ENCODE measurements around the gene PBX4. TPM values are rescaled to one million over a fixed set of nuclear protein-coding genes. Genes with fewer than 3 reads are reported as not detected.

The PBX4 gene
- total and polyA plus RNA-seq, 2 experiments from 2014 or later: 3.2 to 4.3 TPM

DNA sequence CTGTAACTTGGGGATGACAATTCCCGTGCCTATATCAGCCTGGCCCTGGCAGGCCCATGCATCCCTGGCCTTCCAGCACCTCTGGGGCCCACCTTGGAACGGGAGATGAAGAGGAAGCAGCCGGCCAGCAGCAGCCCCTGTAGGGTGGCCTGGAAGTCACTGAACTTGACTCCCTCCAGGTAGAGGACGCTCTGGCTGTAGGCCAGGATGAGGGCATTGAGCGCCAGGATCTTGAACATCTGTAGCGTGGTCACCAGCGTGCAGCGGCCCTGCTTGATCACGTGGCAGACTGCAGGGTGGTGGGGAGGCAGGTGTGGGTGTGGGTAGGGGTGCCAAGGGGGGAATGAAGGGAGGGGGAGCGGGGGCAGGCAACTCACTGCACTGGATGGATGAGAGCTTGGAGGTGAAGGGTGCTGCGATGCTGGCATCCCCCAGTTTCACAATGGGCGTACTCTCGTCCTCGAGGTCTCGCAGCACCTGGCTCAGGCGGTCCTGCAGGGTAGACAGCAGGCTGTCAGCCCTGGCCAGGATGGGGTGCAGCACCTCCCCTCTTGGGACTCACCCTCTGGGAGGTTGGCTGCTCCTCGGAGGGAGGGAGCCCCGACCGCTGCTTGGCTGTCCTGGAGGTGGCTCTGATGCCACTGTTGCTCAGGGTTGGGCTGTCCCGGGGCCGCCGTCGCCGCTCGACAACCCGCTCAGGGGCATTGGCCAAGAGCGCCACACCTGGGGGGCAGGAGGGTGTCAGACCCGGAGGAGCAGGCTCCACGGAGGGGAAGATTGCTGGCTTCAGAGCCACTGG lies 28.7 kb upstream of the PBX4 start:
- WGBS (ENCODE audit: low lambda C conversion rate, missing lambda C conversion rate): 96% methylated on average over 22 of the region's 29 CpGs
- Histone ChIP-seq H3K4me3 (no peak overlapping the region), H3K4me2 (no peak overlapping the region), H3K9me2 (replicated peaks; ENCODE audit: insufficient read depth) (no peaks in the 10 kb centered on the region), H3K27ac (no peak overlapping the region), H3K36me3 (replicated peaks; ENCODE audit: insufficient read depth, low read depth) (no peaks in the 10 kb centered on the region), H3K4me1 (ENCODE audit: insufficient read depth) (peaks cover 4% of the 10 kb centered on the region), H2AFZ (no peak overlapping the region), H3K79me2 (no peaks in the 10 kb centered on the region), H3K27me3 (no peaks in the 10 kb centered on the region), H3K9me3 (ENCODE audit: low read depth) (no peaks in the 10 kb centered on the region), H4K20me1 (ENCODE audit: insufficient read depth, poor library complexity, severe bottlenecking) (no peaks in the 10 kb centered on the region)
- no peak for DNase-seq (ENCODE audit: low spot score)
- no peak for TF ChIP-seq EZH2phosphoT487 (IDR thresholded peaks at IDR 0.05; ENCODE audit: low read depth, severe bottlenecking, unreplicated experiment)
- TF ChIP-seq, protein P1, sequence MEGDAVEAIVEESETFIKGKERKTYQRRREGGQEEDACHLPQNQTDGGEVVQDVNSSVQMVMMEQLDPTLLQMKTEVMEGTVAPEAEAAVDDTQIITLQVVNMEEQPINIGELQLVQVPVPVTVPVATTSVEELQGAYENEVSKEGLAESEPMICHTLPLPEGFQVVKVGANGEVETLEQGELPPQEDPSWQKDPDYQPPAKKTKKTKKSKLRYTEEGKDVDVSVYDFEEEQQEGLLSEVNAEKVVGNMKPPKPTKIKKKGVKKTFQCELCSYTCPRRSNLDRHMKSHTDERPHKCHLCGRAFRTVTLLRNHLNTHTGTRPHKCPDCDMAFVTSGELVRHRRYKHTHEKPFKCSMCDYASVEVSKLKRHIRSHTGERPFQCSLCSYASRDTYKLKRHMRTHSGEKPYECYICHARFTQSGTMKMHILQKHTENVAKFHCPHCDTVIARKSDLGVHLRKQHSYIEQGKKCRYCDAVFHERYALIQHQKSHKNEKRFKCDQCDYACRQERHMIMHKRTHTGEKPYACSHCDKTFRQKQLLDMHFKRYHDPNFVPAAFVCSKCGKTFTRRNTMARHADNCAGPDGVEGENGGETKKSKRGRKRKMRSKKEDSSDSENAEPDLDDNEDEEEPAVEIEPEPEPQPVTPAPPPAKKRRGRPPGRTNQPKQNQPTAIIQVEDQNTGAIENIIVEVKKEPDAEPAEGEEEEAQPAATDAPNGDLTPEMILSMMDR (IDR thresholded peaks at IDR 0.05; ENCODE audit: poor library complexity): no peak
- no peak for TF ChIP-seq EZH2 (IDR thresholded peaks at IDR 0.05; ENCODE audit: borderline replicate concordance)

- no peak overlapping the region for H2AFZ ChIP-seq
- H3K36me3 ChIP-seq (replicated peaks; ENCODE audit: insufficient read depth, low read depth): no peaks in the 10 kb centered on the region
- WGBS (ENCODE audit: low lambda C conversion rate, missing lambda C conversion rate): 93% methylated on average over 12 of the region's 17 CpGs
- DNase-seq (ENCODE audit: low spot score): no peak
- no peak overlapping the region for H3K27ac ChIP-seq
- H3K4me2 ChIP-seq: no peak overlapping the region
- peaks cover 4% of the 10 kb centered on the region for H3K4me1 ChIP-seq (ENCODE audit: insufficient read depth)
- H3K9me3 ChIP-seq (ENCODE audit: low read depth): no peaks in the 10 kb centered on the region
- no peak for TF ChIP-seq EZH2phosphoT487 (IDR thresholded peaks at IDR 0.05; ENCODE audit: low read depth, severe bottlenecking, unreplicated experiment)
- TF ChIP-seq, protein P1 (IDR thresholded peaks at IDR 0.05; ENCODE audit: poor library complexity): no peak
- no peak for TF ChIP-seq EZH2 (IDR thresholded peaks at IDR 0.05; ENCODE audit: borderline replicate concordance)
- no peak overlapping the region for H3K4me3 ChIP-seq
- no peaks in the 10 kb centered on the region for H3K79me2 ChIP-seq
- H4K20me1 ChIP-seq (ENCODE audit: insufficient read depth, poor library complexity, severe bottlenecking): no peaks in the 10 kb centered on the region
- H3K9me2 ChIP-seq (replicated peaks; ENCODE audit: insufficient read depth): no peaks in the 10 kb centered on the region
- H3K27me3 ChIP-seq: no peaks in the 10 kb centered on the region
These were observed 26.9 kb upstream of the PBX4 start for GRCh38 chr19:19645233-19645870.

GRCh38 chr19:19644054-19644388 lies 25.5 kb upstream of the PBX4 start:
- Histone ChIP-seq H3K36me3 (replicated peaks; ENCODE audit: insufficient read depth, low read depth) (no peaks in the 10 kb centered on the region), H3K27ac (peak overlapping the region; percentile 96), H3K9me3 (ENCODE audit: low read depth) (no peaks in the 10 kb centered on the region), H3K79me2 (no peaks in the 10 kb centered on the region), H3K4me3 (no peak overlapping the region), H3K4me2 (peak overlapping the region; percentile 100), H2AFZ (no peak overlapping the region), H3K4me1 (ENCODE audit: insufficient read depth) (peaks cover 4% of the 10 kb centered on the region), H4K20me1 (ENCODE audit: insufficient read depth, poor library complexity, severe bottlenecking) (no peaks in the 10 kb centered on the region), H3K9me2 (replicated peaks; ENCODE audit: insufficient read depth) (no peaks in the 10 kb centered on the region), H3K27me3 (no peaks in the 10 kb centered on the region)
- no peak for DNase-seq (ENCODE audit: low spot score)
- TF ChIP-seq, protein P1 (IDR thresholded peaks at IDR 0.05; ENCODE audit: poor library complexity): no peak
- TF ChIP-seq EZH2phosphoT487 (IDR thresholded peaks at IDR 0.05; ENCODE audit: low read depth, severe bottlenecking, unreplicated experiment): no peak
- no peak for TF ChIP-seq EZH2 (IDR thresholded peaks at IDR 0.05; ENCODE audit: borderline replicate concordance)
- WGBS (ENCODE audit: low lambda C conversion rate, missing lambda C conversion rate): 40% methylated on average over 5 of the region's 5 CpGs

Data from hepatocyte (in vitro differentiated cells).